NB4 (cell line): Measurements from ENCODE around the gene PBX1.

ENCODE experiments used
- DNase-seq: peaks from one replicate; pipeline ENCODE4 v3.0.0; 2010; ENCODE audit warnings: low read depth
- H3K4me3 ChIP-seq: one replicate; pipeline ENCODE4 v1.5.1; 2011; ENCODE audit warnings: mild to moderate bottlenecking, low read depth, low read length, moderate library complexity
- CTCF ChIP-seq: IDR thresholded peaks from one replicate; pipeline ENCODE4 v1.5.1; 2012; ENCODE audit warnings: low read depth, low read length
- MYC ChIP-seq: IDR thresholded peaks from 2 replicates; pipeline ENCODE4 v1.6.1; 2011; ENCODE audit warnings: low read depth, low read length
- POLR2A ChIP-seq: IDR thresholded peaks from 2 replicates; pipeline ENCODE4 v1.6.1; 2011; ENCODE audit warnings: mild to moderate bottlenecking; ENCODE audit not compliant: insufficient read length; ENCODE audit errors: extremely low read depth
- TF ChIP-seq, protein P1 (sequence below): IDR thresholded peaks from 2 replicates; pipeline ENCODE4 v1.6.1; 2011; ENCODE audit warnings: low read depth, low read length

PBX1 gene

GRCh38 chr1:164780863-164781262 is 221.9 kb downstream of the PBX1 start:
- TF ChIP-seq POLR2A (no peak), CTCF (no peak), MYC (no peak)
- TF ChIP-seq, protein P1, sequence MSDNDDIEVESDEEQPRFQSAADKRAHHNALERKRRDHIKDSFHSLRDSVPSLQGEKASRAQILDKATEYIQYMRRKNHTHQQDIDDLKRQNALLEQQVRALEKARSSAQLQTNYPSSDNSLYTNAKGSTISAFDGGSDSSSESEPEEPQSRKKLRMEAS = no peak
- no peak overlapping the region for H3K4me3 ChIP-seq
- DNase-seq = no peak

- no peak for DNase-seq
- TF ChIP-seq CTCF = no peak
- no peak for TF ChIP-seq POLR2A
- no peak for TF ChIP-seq MYC
- TF ChIP-seq, protein P1 = no peak
- no peak overlapping the region for H3K4me3 ChIP-seq
Measured at GRCh38 chr1:164781972-164782371, 223.0 kb downstream of the PBX1 start.

GRCh38 chr1:164783778-164784555 is 225.0 kb downstream of the PBX1 start:
- no peak for DNase-seq
- no peak overlapping the region for H3K4me3 ChIP-seq
- TF ChIP-seq MYC (no peak), POLR2A (no peak), CTCF (no peak)
- TF ChIP-seq, protein P1 = no peak

DNA sequence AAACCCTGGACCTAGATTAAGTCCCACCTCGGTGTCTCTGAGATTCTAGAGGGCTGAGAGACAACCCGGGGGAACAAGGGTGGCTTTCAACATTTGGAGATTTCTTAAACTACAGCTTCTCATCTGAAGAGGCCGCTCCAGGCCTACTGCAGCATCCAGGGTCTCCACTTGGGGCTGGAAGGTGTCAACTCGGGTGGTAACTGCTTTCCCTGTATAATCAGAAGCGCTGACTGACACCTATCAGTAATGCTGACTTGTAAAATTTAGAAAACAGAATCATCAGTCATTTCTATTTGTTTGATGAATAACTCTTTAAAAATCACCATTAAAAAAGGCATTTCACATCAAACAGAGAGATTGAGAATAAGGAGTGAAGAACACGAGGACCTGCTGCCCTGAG is 226.0 kb downstream of the PBX1 start:
- H3K4me3 ChIP-seq = no peak overlapping the region
- DNase-seq = no peak
- TF ChIP-seq POLR2A (no peak), CTCF (no peak), MYC (no peak)
- TF ChIP-seq, protein P1 = no peak

GRCh38 chr1:164785841-164786534 is 227.0 kb downstream of the PBX1 start:
- TF ChIP-seq, protein P1 = no peak
- TF ChIP-seq MYC (no peak), POLR2A (no peak), CTCF (no peak)
- DNase-seq = no peak
- no peak overlapping the region for H3K4me3 ChIP-seq
